H1 (cell line): ENCODE data around the gene FEV. TPM values are rescaled to one million over a fixed set of nuclear protein-coding genes. Genes with fewer than 3 reads are reported as not detected.
A peak's percentile ranks its signal among the peaks of the same experiment; 100 is the strongest.

ENCODE experiments used
- CTBP2 ChIP-seq: IDR thresholded peaks from 2 replicates; pipeline ENCODE4 v1.7.0; 2011; ENCODE audit warnings: borderline replicate concordance, mild to moderate bottlenecking, moderate library complexity, mixed read lengths, low read length; ENCODE audit not compliant: insufficient read depth, insufficient read length
- GABPA ChIP-seq: IDR thresholded peaks from 2 replicates; pipeline ENCODE4 v1.6.1; 2011; ENCODE audit warnings: mild to moderate bottlenecking, low read length, moderate library complexity, borderline replicate concordance; ENCODE audit not compliant: insufficient read depth
- NRF1 ChIP-seq: IDR thresholded peaks from 2 replicates; pipeline ENCODE4 v1.6.1; 2011; ENCODE audit warnings: mild to moderate bottlenecking, low read depth, low read length, improper control_type of control experiment
- SUZ12 ChIP-seq: fragments of 200-600 bp; sonication (generic); IDR thresholded peaks from 2 replicates; pipeline ENCODE4 v1.6.1; 2012; ENCODE audit warnings: mild to moderate bottlenecking, inconsistent platforms, low read length, moderate library complexity, mixed read lengths
- polyA plus RNA-seq, 7 experiments: library from polyadenylated mRNA; depleted of rRNA in 3 of 7; stranded (reverse) in 5 of 7; unstranded in 2 of 7; fragments of >200 nt in 5 of 7; fragments of 200-250 nt in 2 of 7; gene quantifications; 1 replicate in 5 of 7; 2 replicates in 1 of 7; 4 replicates in 1 of 7; pipeline versions ENCODE4 v1.2.1 to v1.2.3, GENCODE V29; 2011 to 2013; ENCODE audit warnings: missing spikeins in 2 of 7, mixed read lengths in 2 of 7
- total RNA-seq: library from RNA; stranded (reverse); fragmentation: NEBNext Ultra II Directional; extraction: Animal tissue kit (Norgen Biotek cat#: 25700); gene quantifications from 2 replicates; pipeline ENCODE4 v1.2.1, GENCODE V29; 2021

The FEV gene
- total and polyA plus RNA-seq, 2 of the 8 experiments (the other 6 are each of a cell fraction or from before 2014, with no cell fraction given), result not detected

DNA sequence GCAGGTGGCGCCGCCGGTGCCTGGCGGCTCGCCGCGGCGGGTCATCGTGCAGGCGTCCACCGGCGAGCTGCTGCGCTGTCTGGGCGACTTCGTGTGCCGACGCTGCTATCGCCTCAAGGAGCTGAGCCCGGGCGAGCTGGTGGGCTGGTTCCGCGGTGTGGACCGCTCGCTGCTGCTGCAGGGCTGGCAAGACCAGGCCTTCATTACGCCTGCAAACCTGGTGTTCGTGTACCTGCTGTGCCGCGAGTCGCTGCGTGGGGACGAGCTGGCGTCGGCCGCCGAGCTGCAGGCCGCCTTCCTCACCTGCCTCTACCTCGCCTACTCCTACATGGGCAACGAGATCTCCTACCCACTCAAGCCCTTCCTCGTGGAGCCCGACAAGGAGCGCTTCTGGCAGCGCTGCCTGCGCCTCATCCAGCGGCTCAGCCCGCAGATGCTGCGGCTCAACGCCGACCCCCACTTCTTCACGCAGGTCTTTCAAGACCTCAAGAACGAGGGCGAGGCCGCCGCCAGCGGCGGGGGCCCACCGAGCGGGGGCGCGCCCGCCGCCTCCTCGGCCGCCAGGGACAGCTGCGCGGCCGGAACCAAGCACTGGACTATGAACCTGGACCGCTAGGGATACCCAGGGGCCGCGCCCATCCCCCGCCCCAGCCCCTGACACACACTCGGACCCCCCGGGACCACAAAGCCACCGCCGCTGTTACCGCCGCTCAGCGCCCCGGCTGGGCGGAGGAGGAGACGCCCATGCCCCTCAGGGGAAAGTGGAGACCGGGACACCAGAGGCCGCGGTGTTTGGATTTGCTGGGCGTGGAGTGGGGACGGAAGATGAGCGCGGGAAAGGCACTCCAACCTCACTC lies 24.4 kb downstream of the FEV start (continued):
- TF ChIP-seq GABPA, result no peak
- peak; percentile 99 for TF ChIP-seq SUZ12
- TF ChIP-seq CTBP2, result no peak
- no peak for TF ChIP-seq NRF1
